GM23338 (cell line): Measurements from ENCODE around the gene SLC2A14.

ENCODE experiments used
- CTCF ChIP-seq, 2 experiments: fragments of 200-600 bp in 1 of 2; sonication (generic) in 1 of 2; conservative IDR thresholded peaks; 2 replicates each; pipeline versions ENCODE4 v1.5.1 to v1.6.1; 2016 to 2017; ENCODE audit warnings: antibody characterized with exemption in 2 of 2, low read depth in 2 of 2, mild to moderate bottlenecking in 2 of 2, moderate library complexity in 1 of 2
- EZH2phosphoT487 ChIP-seq: fragments of 200-600 bp; sonication (generic); IDR thresholded peaks from one replicate; pipeline ENCODE4 v1.8.1; 2018; ENCODE audit warnings: antibody characterized with exemption; ENCODE audit not compliant: unreplicated experiment
- JUNB ChIP-seq: IDR thresholded peaks from one replicate; pipeline ENCODE4 v1.6.1; 2016; ENCODE audit warnings: antibody characterized with exemption; ENCODE audit not compliant: unreplicated experiment
- REST ChIP-seq: IDR thresholded peaks from one replicate; pipeline ENCODE4 v1.6.1; 2018; ENCODE audit warnings: antibody characterized with exemption; ENCODE audit not compliant: unreplicated experiment
- ZNF331 ChIP-seq: fragments of 250-450 bp; sonication (Bioruptor Pico); IDR thresholded peaks from 2 replicates; pipeline ENCODE4 v1.5.0; 2020; ENCODE audit warnings: low read depth, mild to moderate bottlenecking, moderate library complexity

- TF ChIP-seq CTCF (conservative IDR thresholded peaks at IDR 0.05; ENCODE audit: low read depth in 2 of 2) (no peak), JUNB (no peak), REST (no peak), EZH2phosphoT487 (no peak), ZNF331 (CRISPR knock-in tag) (no peak)
Measured at GRCh38 chr12:7781274-7781673, 91.4 kb downstream of the SLC2A14 start.
